GM21786 (cell line): Measurements from ENCODE around the gene SLC31A1.

Experiments
- ATAC-seq: cut with Tn5 transposase; IDR thresholded peaks from one replicate; pipeline ENCODE4 v1.9.1; 2021; ENCODE audit not compliant: unreplicated experiment

SLC31A1 gene

GRCh38 chr9:113221003-113221799, at the start of gene SLC31A1, which contains the start of gene FKBP15:
TSS of gene SLC31A1 (plus strand) at chr9:113221544. CDS start at chr9:113256149, 34,605 bp downstream.
TSS of gene FKBP15 (minus strand) at chr9:113221277. CDS start at chr9:113221243, 34 bp downstream.
- ATAC-seq: peak; percentile 81

DNA sequence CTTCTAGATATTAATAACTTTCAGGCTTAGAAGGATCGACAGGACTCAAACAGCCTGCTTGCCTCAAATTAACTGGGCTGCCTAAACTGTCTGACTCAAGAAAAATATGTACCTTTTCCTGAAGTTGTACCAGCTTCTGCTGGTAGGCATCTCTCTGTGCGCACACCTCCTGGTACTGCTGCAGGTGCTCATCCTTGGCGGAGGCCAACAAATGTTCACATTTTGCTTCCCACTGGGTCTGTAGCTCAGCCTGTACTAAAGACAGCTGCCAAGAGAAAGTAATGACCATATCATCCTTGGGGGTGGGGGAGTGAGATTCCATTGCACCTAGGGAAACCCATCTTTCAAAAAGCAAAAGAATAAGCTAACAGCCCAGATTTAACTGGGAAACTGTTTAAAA, 48.0 kb upstream of the SLC31A1 start:
- ATAC-seq: no peak

DNA sequence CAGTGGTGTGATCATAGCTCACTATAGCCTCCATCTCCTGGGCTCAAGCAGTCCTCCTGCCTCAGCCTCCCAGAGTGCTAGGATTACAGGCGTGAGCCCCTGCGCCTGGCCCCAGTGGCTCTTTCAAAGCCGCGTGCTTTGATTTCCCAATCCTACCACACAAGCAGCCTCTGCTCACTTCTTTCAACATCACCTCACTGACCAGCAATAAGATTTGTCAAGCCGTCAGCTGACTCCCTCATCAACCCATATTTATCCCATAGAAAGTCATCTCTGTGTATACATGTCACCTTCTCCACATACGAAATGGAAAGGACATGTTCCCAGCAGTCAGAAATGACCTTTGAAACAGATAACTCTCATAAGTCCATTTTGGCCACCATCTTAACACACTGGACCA, 44.5 kb upstream of the SLC31A1 start:
- ATAC-seq: no peak

DNA sequence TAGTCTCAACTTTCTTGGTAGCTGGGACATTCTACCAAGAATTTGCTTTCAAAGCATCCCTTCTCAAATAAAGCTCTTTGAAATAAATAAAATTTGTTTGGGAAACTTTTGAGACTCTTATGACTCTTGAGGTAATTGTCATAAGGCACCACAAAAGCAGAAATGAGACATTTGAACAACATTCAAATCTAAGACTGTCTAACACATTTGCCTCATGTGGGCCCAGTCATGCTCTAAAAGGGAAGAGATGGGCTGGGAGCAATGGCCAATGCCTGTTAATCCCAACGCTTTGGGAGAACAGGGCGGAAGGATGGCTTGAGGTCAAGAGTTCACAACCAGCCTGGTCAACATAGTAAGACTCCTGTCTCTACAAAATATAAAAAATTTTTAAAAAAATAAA, 44.1 kb upstream of the SLC31A1 start:
- no peak for ATAC-seq

GRCh38 chr9:113178087-113178486, 43.3 kb upstream of the SLC31A1 start:
- no peak for ATAC-seq

- no peak for ATAC-seq
Measured at GRCh38 chr9:113179839-113180238, 41.5 kb upstream of the SLC31A1 start.

GRCh38 chr9:113181165-113181564, 40.2 kb upstream of the SLC31A1 start:
- ATAC-seq: no peak

DNA sequence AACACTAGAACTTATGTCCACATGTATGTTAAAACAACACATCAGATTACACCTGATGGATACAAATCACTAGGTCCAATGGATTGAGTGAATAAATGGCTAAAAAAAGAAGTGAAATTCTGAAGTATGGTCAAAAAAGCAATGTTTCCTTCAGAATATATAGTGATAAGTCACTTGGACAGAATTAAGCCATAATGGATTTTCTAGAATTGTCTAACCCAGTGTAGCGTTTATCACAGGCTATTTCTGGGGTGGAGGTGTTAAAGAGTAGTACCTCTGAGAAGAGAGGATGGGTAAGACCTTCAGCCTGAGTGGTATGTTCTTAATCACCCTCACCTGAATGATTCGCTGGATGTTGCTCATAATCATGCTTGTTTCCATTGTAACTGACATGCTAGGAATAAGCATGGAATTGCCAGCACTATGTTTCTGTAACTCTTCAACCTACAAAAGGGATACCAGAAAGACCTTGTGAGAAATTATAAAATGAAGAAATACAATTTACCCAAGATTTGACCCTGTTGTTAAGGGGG, 37.3 kb upstream of the SLC31A1 start:
- no peak for ATAC-seq

DNA sequence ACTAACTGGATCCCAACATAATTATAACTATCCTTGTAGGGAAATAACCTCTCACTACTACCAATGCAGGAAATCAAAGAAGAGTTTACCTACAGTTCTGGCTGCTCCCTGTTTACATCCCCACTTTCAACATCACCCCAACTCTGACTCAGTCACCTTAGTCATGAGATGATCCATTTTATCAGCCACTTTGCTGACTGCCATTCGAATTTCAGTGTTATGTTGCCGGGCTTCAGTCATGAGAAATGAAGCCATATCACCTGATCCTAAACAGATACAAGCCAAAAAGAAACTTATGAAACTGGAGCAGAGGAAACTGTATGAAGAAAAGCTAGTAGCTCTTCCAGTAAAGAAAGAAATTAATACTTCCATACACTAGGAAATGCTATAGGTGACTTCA, 36.8 kb upstream of the SLC31A1 start:
- no peak for ATAC-seq

DNA sequence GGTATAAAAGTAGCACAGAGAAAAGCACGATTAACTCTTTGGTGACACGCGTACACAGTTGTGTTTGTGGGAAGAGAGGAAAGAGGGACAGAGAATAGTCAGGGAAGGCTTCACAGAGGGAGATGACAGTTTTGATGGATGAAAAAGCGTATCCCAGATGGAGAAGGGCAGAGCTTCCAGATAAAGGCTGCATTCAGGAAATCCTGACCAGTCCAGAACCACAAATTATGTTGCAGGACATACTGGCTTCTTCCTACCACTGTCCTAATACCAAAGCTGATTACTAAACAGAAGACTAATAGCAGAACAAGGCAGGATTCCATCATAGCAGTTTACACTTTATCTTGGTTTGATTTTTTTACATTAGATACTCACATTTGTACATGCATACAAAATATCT, 36.1 kb upstream of the SLC31A1 start:
- ATAC-seq: no peak

DNA sequence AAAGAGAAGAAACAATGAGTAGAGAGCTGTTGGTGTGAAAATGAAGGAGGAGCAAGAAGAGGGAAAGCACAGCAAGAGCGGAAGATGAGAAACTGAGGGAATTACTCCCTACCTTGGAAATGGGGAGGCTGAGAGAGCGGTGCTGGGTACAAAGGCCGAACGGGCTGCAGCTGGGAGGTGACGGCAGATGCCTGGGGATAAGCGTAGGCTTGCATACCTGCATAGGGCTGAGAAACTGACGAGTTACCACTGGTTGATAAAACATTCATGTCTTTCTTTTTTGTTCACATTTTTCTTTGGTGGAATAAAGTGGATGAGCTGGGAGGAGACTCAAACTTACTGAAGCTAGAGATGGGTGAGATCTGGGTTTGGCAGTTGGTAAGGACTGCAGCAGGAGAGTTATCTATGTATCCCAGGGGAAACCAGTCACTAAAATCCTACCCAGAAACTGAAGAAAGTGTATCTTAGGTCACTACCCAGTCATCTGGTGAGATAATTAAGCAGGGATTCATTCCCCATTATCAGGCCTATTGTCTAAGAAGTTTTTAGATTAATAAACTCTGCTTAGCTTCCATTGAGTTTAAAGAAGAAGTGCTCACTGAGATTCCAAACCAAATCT, 35.1 kb upstream of the SLC31A1 start:
- ATAC-seq: no peak

DNA sequence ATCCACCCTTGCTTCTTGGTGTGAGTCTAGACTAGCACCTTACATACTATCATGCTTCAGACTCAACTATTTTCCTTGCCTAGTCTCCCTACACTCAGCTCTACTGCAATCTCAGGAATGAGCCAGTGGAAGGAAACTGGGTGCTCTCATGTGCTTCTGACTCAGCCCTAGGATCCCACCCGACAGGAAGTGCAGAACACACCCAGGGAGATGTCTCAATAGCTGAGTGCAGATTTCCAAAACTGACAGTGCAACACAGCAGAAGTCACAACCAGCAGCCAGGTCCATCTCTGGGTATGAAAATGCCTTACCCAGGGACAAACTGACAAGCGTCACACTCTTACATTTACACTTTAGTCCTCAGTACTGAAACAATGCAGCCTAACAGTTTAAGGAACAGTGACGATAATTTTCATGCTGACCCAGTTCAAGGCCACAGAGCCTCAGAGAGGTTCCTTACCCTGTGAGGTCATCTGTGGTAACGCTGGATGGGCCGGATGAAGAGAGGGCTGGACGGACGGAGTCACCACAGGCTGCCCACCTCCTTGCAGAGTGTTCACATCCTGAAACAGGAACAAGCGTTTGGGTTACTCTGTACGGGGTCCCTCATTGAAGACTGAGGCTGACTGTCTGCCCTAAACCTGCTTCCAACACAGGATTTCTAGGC, 33.3 kb upstream of the SLC31A1 start:
- no peak for ATAC-seq

GRCh38 chr9:113192455-113192854, 28.9 kb upstream of the SLC31A1 start:
- no peak for ATAC-seq

DNA sequence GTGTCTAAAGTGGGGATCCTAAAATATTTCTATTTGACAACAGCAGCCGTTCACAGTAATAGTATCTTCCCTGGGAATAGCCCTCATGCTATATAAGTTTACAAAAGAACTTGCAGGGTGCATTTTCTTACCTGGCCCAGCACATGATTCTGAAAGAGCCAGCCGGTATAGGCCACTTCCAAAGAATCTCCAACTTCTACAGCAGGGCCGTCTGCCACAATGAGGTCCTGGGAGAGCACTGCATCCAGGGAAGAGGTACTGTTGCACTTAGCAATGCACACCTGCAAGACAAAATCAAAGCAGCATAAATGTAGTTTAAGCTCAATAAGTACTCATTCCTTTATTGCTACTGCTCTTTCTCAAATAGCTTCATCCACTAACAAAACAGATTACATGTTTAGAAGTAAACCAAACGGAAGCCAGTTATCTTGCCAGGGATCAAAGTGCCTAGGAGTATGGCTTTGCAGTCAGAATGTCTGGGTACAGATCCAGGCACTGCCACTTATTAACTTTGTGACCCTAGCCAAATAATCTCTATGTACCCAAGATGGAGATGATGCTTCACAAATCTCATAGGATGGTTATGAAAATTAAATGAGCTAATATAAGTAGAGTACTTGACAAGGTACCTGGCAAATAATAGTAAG, 21.5 kb upstream of the SLC31A1 start:
- no peak for ATAC-seq

GRCh38 chr9:113205432-113205831, 15.9 kb upstream of the SLC31A1 start:
- ATAC-seq: no peak

DNA sequence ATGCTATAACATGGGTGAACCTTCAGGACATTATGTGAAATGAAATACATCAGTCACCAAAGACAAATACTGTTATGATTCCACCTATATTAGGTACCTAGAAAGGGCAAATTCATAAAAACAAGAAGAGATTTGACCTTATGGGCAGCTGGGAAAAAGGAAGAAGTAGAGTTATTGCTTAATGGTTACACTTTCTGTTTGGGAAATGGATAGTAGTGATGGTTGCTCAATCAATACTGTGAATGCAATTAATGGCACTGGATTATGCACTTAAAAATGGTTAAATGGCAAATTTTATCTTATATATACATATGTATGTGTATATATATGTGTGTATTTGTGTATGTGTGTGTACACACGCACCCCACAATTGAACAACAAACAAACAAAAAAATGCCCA, 15.5 kb upstream of the SLC31A1 start:
- ATAC-seq: no peak

DNA sequence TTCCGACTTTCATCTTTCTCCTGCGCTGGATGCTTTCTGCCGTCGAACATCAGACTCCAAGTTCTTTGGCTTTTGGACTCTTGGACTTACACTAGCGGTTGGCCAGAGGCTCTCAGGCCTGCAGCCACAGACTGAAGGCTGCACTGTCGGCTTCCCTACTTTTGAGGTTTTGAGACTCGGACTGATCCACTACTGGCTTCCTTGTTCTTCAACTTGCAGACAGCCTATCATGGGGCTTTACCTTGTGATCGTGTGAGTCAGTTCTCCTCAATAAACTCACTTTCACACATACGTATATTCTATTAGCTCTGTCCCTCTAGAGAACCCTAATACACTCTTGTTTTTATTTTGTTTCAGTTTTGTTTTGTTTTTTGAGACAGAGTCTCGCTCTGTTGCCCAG, 10.5 kb upstream of the SLC31A1 start:
- no peak for ATAC-seq

- no peak for ATAC-seq
Measured at GRCh38 chr9:113215132-113215531, 6.2 kb upstream of the SLC31A1 start.

- no peak for ATAC-seq
Measured at GRCh38 chr9:113216406-113216805, 4.9 kb upstream of the SLC31A1 start.

DNA sequence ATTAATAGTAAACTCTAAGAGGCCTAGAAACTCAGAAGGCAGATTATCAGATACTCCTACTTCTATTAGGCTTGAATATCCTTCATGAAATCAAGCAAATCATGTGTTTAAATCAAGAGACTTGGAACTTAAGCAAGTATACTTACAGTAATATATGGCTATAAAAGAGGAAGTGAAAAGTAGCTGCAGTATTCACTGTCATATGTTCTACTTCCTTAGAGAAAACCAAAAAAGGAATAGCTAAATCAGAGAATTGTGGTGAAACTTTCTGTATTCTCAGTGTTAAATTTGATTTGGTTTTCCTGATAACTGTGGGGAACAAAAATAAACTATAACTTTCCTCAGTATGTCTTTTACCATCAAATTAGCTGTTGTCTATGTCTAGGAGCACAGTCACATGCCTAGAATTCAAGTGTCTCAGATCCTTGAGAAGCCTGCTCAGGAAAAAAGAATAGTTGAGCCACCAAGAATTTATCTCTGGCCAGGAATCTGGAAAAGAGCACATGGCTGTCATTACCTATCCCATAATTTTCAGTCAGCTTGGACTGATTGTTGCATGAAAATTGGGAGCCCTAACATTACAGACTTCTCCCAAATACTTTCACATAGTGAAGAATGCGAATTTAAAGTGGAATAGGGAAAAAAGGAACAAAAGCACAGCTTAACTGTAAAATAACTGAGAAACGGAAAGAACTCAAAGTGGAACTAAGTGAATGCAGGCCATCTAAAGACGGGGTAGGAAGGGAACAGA, 2.0 kb upstream of the SLC31A1 start:
- ATAC-seq: peak; percentile 40

DNA sequence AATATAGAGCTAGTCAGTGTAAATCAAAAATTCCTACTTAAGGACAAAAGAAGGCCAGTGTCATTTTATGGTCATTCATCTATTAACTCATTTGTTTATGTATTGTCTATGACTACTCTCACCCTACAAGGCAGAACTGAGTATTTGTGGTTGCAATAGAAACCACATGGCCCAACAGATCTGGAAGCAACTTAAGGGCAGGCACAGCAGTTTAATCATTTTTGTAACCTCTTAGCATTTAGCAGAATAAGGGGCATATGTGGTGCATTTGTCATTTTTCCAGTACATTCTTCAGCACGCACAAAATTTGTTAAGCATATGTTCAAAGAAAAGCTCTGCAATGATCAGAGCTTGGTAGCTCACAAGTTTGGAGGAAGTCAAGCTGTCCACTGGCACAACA, 1.4 kb upstream of the SLC31A1 start:
- peak; percentile 66 for ATAC-seq
